DMS79 (cell line): ENCODE measurements around the gene PSMD6.

ENCODE experiments used
- DNase-seq: peaks from one replicate; lab custom pipeline; 2025; lab: John Stamatoyannopoulos, UW

The PSMD6 gene

GRCh38 chr3:63977893-63978292, 45.4 kb downstream of the PSMD6 start:
- DNase-seq = no peak

DNA sequence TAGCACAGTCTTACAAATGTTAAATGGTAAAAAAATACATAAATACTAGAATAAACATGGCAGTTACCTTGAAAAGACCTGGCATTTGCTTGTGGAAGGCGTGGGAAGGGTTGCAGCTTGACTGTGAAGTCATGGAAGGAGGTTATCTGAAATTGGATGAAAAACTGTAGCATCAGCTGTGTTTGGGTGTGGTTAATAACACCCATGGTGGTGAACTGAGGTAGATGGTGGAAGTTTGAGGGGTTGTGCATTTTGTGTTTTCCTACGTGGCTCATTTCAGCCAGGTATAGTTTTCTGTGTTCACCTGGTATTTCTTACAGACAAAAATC, 46.5 kb downstream of the PSMD6 start:
- no peak for DNase-seq

DNA sequence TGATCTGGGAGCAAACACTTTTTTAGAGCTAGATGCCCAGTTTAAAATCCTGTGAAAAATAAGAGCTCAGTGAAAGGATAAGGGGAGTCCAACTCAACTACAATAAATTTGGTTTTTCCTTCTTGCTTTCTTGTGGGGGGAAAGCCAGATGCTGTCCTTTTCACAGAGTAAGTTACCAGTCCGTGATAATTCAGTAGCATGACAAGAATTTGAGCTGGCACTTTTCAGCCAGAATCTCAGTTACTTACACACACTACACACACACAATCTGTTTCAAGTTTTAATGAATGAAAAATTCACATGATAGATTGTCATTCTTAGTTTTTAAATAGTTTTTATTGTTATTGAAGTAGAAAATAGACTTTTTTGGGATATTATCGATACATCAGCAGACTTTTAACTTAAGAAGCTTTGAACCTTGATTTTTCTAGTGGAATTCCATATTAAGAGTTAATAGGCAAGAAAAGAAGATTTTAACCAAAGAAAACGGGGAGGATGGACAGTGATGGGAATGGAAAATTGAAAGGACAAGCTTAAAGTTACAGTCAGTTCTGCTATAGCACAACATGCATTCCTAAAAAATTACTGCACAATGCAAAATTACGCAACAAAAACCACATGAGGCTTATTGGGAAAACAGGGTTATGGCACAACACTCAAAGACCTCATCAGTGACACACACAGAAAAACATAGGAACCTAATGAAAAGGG, 47.0 kb downstream of the PSMD6 start:
- DNase-seq = no peak

DNA sequence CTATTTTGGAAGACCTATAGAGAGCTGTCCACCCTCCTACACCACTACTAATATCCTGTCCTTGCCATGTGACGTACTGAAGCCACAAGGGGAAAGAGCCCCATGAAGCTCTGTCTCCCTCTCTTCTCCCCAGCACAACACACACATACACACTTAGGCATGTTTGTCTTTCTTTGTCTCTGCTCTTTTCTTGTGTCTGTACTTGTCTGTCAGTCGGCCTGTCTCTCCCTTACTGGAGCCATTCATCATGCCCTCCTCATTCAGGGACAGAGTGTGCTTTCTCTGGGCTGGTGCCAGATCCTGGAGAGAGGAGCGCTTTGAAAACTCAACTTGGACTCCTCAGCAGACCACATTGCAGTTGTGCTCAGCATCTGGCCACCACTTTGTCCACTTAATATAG, 47.6 kb downstream of the PSMD6 start:
- no peak for DNase-seq

GRCh38 chr3:63974451-63974850, 48.8 kb downstream of the PSMD6 start:
- no peak for DNase-seq

- no peak for DNase-seq
Measured at GRCh38 chr3:63973406-63973805, 49.9 kb downstream of the PSMD6 start.

DNA sequence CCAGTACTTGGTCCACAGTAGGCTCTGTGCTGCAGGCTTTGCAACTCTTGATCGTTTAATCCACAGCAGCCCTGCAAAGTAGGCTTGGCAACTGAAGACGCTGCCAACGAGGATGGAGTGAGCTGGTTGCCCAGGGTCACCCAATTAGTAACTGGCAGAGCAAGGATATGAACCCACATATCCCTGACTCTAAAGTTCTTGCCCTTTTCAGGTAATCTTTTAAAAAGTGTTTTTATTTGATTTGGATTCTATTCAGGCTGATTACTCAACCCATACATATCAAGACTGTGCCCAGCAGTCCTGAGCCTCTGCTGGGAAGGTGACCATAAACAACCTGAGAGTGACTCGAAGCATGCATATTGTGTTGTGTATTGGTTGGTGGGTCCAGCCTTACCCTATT, 50.3 kb downstream of the PSMD6 start:
- no peak for DNase-seq

DNA sequence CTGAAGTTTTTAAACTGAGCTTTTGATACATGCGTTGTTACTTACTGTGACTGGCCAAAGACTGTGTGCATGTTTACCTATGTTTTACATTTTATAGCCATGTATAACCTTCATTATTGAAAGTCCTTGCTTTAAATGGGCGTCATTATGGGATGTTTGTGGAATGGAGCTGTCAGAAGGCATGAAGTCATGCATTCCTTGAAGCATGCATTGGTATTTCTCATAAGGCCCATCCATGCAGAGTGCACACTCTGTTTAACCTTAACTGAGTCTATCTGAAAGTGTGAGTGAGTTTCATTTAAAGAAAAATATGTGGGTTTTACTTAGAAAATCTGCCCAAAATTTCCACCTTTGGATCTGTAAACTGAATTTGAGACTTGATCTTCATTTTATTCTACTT, 51.1 kb downstream of the PSMD6 start:
- no peak for DNase-seq

DNA sequence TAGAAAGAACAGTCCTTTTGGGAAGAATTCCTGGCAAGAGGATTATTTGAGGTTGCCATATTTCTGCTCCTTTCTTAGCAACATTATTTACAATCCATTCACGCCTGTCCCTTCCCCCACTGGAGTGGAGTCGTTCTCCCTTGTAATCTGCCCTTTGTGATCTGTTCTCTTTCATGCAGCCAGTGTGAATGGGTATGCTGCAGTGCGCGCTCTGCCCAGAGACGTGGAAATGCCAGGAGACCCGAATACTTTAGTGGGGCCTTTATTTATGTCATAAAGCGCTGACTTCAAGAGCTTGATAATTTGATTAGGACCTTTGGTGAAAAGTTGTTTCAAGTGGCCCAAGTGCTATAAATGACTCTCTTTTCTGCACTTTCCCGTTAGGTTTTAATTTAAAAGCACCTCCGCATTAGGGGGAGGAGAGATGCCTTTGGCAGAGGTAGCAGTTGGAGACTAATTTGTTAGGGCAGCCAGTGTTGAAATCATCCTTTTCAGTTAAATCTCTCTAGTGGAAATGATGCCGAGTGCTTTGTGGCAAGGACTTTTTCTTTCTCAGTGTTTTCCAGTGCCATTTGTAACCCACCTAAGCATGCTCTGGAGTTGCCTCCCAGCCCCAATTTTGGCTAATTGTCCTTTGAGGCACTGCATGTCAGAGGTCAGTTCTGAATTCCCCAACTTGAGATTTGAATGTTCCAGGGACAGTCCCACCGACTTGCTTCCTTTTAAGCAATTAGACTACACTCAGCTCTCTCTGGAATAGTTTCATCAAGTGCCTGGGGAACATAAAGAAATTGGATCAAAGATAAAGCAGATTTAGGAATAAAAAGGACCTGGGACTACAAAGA, 52.4 kb downstream of the PSMD6 start:
- DNase-seq = no peak

GRCh38 chr3:63969876-63970275, 53.4 kb downstream of the PSMD6 start:
- DNase-seq = no peak

- DNase-seq = no peak
Measured at GRCh38 chr3:63968612-63969350, 54.5 kb downstream of the PSMD6 start.

GRCh38 chr3:63967675-63968611, 55.4 kb downstream of the PSMD6 start:
- peak; percentile 36 for DNase-seq

DNA sequence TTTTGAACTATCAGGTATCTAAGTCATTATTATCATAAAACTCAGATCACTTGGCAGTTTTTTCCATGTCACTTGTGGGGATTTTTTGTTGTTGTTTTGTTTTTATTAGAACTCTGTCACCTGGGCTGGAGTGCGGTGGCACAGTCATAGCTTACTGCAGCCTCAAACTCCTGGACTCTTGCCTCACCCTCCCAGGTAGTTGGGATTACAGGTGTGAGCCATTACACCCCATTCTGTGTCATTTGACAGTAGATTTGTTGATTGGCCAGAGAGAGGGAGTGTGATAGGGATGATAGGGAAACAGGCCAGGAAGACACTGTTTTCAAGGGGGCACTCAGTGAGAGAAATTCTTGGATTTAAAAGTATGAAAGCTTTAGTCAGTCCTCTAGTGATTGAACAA, 56.4 kb downstream of the PSMD6 start:
- DNase-seq = no peak

DNA sequence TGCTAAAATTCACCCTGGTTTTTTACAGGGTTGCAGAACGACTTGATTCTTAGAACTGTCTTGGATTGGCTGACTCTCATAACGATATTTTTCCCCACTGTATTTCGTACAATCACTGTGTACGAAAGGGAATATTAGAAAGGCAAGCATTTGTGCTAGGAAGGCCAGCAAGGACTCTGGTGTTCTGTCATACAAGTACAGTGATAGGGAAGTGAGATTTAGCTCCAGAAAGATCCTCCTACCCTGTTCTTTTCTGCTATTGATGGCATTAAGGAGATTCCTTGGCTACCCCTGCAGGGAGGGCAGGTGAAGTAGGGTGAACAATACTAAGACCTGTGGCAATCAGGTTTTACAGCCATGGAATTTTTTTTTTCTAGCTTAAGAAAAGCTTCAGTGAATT, 57.3 kb downstream of the PSMD6 start:
- DNase-seq = no peak

DNA sequence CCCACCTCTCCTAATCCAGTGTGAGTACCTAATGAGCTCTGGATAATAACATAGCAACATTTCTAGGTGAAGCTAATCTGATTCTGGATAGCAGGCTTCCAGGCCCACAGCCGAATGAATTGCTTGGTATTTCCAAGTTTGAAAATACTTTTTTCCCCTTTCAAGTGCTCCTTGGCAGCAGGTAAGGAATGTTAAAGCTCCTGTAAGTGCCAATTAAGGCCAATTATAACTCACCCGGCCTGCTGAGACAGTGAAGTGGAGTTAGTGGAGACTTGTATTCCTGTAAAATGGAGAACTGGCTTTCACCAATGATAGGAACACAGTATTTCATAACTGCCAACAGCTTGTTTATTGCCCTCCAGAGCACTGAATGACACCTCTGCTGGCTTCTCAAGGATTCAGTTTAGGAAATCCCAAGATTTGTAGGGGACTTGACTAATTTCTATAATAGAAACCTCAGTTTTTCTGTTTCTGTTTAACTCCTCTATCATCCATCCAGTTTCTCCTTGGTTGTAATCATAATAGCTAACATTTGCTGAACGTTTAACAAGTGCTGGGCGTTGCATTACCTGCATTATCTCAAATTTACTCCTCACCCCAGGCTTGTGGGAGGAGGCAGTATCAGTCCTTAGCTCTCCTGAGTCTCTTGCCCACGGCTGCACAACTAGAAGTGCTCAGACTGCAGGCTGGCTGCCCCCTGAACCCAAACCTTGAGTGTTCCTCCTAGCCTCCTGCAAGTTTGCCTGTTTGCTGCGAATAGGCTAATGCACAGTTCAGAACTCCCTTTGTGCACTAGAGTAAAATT, 58.4 kb downstream of the PSMD6 start:
- DNase-seq = peak; percentile 70

DNA sequence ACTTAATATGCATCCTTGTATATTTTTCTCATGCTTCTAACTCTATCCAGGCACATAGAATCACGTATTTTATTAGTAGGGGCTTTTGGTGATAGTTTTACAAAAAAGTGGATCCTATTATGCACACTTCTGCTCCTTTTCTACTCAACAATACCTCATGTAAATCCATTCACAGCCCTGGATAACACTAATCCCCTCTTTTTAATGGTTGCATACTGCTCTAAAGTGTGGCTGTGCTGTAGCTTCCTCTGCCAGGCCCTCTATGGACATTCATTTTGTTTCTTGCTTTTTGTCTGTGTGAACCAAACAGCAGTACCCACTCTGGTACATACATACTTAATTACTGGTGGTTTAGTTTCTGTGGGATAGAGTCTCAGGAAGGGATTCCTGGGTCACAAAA, 59.8 kb downstream of the PSMD6 start:
- no peak for DNase-seq

GRCh38 chr3:63961891-63962290, 61.4 kb downstream of the PSMD6 start:
- no peak for DNase-seq
